ENCODE measurements around the gene SDK2.

DNA sequence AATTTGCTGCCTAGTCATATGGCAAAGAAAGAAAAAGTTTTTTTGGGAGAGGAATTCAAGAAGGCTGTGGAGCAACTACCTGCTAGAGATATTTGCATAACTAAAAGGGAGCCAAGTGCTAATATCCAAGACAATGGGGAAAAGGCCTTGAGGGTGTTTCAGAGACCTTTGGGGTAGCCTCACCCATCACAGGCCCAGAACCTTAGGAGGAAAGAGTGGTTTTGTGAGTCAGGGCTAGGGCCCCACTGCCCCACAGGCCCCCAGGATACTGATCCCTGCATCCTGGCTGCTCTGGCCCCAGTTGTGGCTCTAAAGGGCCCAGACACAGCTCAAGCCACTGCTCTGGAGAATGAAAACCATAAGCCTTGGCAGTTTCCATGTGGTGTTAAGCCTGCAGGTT, 41.9 kb upstream of the SDK2 start:
- TF ChIP-seq, protein P1, sequence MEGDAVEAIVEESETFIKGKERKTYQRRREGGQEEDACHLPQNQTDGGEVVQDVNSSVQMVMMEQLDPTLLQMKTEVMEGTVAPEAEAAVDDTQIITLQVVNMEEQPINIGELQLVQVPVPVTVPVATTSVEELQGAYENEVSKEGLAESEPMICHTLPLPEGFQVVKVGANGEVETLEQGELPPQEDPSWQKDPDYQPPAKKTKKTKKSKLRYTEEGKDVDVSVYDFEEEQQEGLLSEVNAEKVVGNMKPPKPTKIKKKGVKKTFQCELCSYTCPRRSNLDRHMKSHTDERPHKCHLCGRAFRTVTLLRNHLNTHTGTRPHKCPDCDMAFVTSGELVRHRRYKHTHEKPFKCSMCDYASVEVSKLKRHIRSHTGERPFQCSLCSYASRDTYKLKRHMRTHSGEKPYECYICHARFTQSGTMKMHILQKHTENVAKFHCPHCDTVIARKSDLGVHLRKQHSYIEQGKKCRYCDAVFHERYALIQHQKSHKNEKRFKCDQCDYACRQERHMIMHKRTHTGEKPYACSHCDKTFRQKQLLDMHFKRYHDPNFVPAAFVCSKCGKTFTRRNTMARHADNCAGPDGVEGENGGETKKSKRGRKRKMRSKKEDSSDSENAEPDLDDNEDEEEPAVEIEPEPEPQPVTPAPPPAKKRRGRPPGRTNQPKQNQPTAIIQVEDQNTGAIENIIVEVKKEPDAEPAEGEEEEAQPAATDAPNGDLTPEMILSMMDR (IDR thresholded peaks at IDR 0.05), result no peak
- no peak for TF ChIP-seq EP300 (IDR thresholded peaks at IDR 0.05)
